Smooth muscle cell (in vitro differentiated cells): ENCODE data around the gene ANXA6. TPM values are rescaled to one million over a fixed set of nuclear protein-coding genes. Genes with fewer than 3 reads are reported as not detected.

Experiments
- DNase-seq: peaks from one replicate; lab custom pipeline; 2025; ENCODE audit not compliant: unreplicated experiment; lab: John Stamatoyannopoulos, UW
- H2AFZ ChIP-seq: fragments of 200-600 bp; sonication (generic); 2 replicates; pipeline ENCODE4 v1.6.0; 2016; ENCODE audit warnings: antibody characterized with exemption, low read depth, mild to moderate bottlenecking
- H3F3A ChIP-seq: fragments of 200-600 bp; sonication (generic); 2 replicates; pipeline ENCODE4 v1.6.0; 2017; ENCODE audit warnings: antibody characterized with exemption, low read depth
- H3K27ac ChIP-seq: fragments of 200-600 bp; sonication (generic); 2 replicates; pipeline ENCODE4 v1.5.1; 2016; ENCODE audit warnings: low read depth, mild to moderate bottlenecking
- H3K27me3 ChIP-seq: fragments of 200-600 bp; sonication (generic); 2 replicates; pipeline ENCODE4 v1.6.1; 2016; ENCODE audit warnings: low read depth, mild to moderate bottlenecking
- H3K36me3 ChIP-seq: fragments of 200-600 bp; sonication (generic); 2 replicates; pipeline ENCODE4 v1.5.1; 2016; ENCODE audit warnings: low read depth
- H3K4me1 ChIP-seq: fragments of 200-600 bp; sonication (generic); 2 replicates; pipeline ENCODE4 v1.5.1; 2016; ENCODE audit warnings: low read depth
- H3K4me2 ChIP-seq: fragments of 200-600 bp; sonication (generic); 2 replicates; pipeline ENCODE4 v1.6.0; 2016; ENCODE audit warnings: mild to moderate bottlenecking
- H3K4me3 ChIP-seq: fragments of 200-600 bp; sonication (generic); 2 replicates; pipeline ENCODE4 v1.5.1; 2016; ENCODE audit warnings: mild to moderate bottlenecking
- H3K79me2 ChIP-seq: fragments of 200-600 bp; sonication (generic); 2 replicates; pipeline ENCODE4 v1.6.0; 2016; ENCODE audit warnings: low read depth, mild to moderate bottlenecking
- H3K9ac ChIP-seq: fragments of 200-600 bp; sonication (generic); 2 replicates; pipeline ENCODE4 v1.6.0; 2016; ENCODE audit warnings: low read depth
- H3K9me3 ChIP-seq: fragments of 200-600 bp; sonication (generic); replicated peaks from 2 replicates; pipeline ENCODE4 v1.5.1; 2016; ENCODE audit warnings: low read depth
- H4K20me1 ChIP-seq: fragments of 200-600 bp; sonication (generic); 2 replicates; pipeline ENCODE4 v1.6.0; 2016; ENCODE audit warnings: low read depth
- CTCF ChIP-seq: fragments of 200-600 bp; sonication (generic); IDR thresholded peaks from 2 replicates; pipeline ENCODE4 v1.5.1; 2017; ENCODE audit warnings: borderline replicate concordance, mild to moderate bottlenecking, antibody characterized with exemption; ENCODE audit not compliant: insufficient read depth, poor library complexity, severe bottlenecking
- WGBS: methylation state at CpG from one replicate; pipeline ENCODE4 v1.1.7; 2016; ENCODE audit warnings: low lambda C conversion rate; 5-methylcytosine and 5-hydroxymethylcytosine counted together
- polyA plus RNA-seq: library from polyadenylated mRNA; unstranded; fragments of >200 nt; fragmentation: Nextera tagmentation; extraction: Ambion mirVana; gene quantifications from 2 replicates; pipeline ENCODE4 v1.2.1, GENCODE V29; 2016
- total RNA-seq: library from RNA; depleted of rRNA; stranded (reverse); fragments of >200 nt; gene quantifications from 2 replicates; pipeline ENCODE4 v1.2.3, GENCODE V29; 2014

The ANXA6 gene
- total RNA-seq (264 and 274 TPM in 2 replicates), polyA plus RNA-seq (206 and 279 TPM in 2 replicates)

GRCh38 chr5:151157426-151158286 lies at the start of gene ANXA6:
Gene ANXA6, minus strand, starts transcription at chr5:151157779. Its CDS starts 9,878 bp downstream, at chr5:151147901.
- Histone ChIP-seq H3K4me1 (peaks cover 11% of the 10 kb centered on the region), H3K27ac (peak within 1 kb of the TSS; percentile 68), H3K36me3 (no peaks in the 10 kb centered on the region), H3F3A (peaks cover 8% of the 10 kb centered on the region), H3K79me2 (peaks cover 54% of the 10 kb centered on the region), H2AFZ (peak within 1 kb of the TSS; percentile 95), H3K4me2 (peak within 1 kb of the TSS; percentile 94), H3K27me3 (no peaks in the 10 kb centered on the region), H3K4me3 (peak within 1 kb of the TSS; percentile 79), H3K9ac (peak within 1 kb of the TSS; percentile 59), H3K9me3 (no peaks in the 10 kb centered on the region), H4K20me1 (peaks cover 37% of the 10 kb centered on the region)
- peak; percentile 44 for DNase-seq
- under 1% methylated on average over 46 of the region's 60 CpGs for WGBS
- TF ChIP-seq CTCF: no peak

GRCh38 chr5:151205411-151205810 lies 47.8 kb upstream of the ANXA6 start:
- no peaks in the 10 kb centered on the region for H3K36me3 ChIP-seq
- no peak overlapping the region for H2AFZ ChIP-seq
- H3K4me3 ChIP-seq: no peak overlapping the region
- no peak overlapping the region for H3K27ac ChIP-seq
- no peaks in the 10 kb centered on the region for H3F3A ChIP-seq
- H3K27me3 ChIP-seq: no peaks in the 10 kb centered on the region
- WGBS: 88% methylated on average over 10 of the region's 10 CpGs
- no peaks in the 10 kb centered on the region for H4K20me1 ChIP-seq
- no peak for TF ChIP-seq CTCF
- H3K9me3 ChIP-seq: no peaks in the 10 kb centered on the region
- DNase-seq: no peak
- H3K4me1 ChIP-seq: no peaks in the 10 kb centered on the region
- H3K4me2 ChIP-seq: no peak overlapping the region
- no peaks in the 10 kb centered on the region for H3K79me2 ChIP-seq
- H3K9ac ChIP-seq: no peak overlapping the region

DNA sequence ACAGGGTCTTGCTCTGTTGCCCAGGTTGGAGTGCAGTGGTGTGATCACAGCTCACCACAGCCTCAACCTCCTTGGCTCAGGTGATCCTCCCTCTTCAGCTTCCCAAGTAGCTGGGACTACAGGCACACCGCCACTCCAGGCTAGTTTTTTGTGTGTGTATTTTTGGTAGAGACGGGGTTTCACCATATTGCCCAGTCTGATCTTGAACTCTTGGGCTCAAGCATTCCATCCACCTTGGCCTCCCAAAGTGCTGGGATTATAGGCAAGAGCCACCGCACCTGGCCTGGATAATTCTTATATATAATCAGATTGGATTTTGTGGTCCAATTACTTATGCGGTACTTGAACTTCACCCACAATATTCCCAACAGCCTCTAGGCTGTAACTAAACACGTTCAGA lies 46.5 kb upstream of the ANXA6 start:
- no peak for TF ChIP-seq CTCF
- no peaks in the 10 kb centered on the region for H3K27me3 ChIP-seq

More for the DNA sequence above, 46.5 kb upstream of the ANXA6 start:
- Histone ChIP-seq H3K4me3 (no peak overlapping the region), H3F3A (no peaks in the 10 kb centered on the region), H3K79me2 (no peaks in the 10 kb centered on the region), H3K4me1 (no peaks in the 10 kb centered on the region), H3K9ac (no peak overlapping the region), H3K36me3 (no peaks in the 10 kb centered on the region), H4K20me1 (no peaks in the 10 kb centered on the region), H2AFZ (no peak overlapping the region), H3K4me2 (no peak overlapping the region), H3K9me3 (no peaks in the 10 kb centered on the region), H3K27ac (no peak overlapping the region)
- 89% methylated on average over 5 of the region's 5 CpGs for WGBS
- no peak for DNase-seq
